GM21619 (cell line): Measurements from ENCODE around the gene BROX.
"Not testable (repeated sequence)": the region's sequence is repeated elsewhere in the genome, so short reads cannot be mapped to it uniquely, and the experiment has no call there.

Source experiments
- ATAC-seq: cut with Tn5 transposase; IDR thresholded peaks from one replicate; pipeline ENCODE4 v1.9.1; 2021; ENCODE audit not compliant: unreplicated experiment

Gene BROX

GRCh38 chr1:222730866-222731265, 18.5 kb downstream of the BROX start:
- ATAC-seq = no peak

DNA sequence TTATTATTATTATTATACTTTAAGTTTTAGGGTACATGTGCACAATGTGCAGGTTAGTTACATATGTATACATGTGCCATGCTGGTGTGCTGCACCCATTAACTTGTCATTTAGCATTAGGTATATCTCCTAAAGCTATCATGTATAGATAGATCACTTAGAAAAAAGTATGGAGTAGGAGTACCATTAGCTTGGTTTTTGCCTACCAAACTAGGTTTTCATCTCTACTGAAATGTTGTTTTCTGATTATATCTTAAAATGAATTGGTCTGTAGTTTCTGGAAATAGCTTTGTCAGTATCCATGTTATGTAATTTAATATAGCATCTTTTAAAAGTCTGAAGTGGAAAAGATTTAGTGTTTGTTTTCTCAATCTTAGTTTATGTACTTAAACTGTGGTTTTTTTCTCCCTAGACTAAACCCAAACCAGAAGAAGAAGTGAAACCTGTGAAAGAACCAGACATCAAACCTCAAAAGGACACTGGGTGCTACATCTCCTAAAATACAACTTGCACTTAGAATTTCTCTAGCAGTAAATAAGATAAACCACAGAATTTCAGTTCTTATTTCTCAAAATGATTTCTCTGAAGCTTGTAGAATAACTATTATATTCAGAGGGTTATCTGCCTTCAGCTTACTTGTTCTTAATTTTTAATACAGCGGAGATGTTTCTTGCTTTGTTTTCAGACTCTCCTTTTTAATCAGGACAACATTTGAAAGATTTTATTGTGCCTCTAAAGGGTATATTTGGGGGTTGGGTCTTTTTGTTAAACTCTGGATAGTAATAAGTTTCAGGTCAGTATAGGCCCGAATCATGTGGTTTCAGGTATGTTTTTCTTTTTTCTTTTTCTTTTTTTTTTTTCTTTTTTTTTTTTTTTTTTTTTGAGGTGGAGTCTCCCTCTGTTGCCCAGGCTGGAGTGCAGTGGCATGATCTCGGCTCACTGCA, 20.1 kb downstream of the BROX start:
- ATAC-seq = peak; percentile 99

GRCh38 chr1:222734740-222735139, 22.4 kb downstream of the BROX start:
- no peak for ATAC-seq

DNA sequence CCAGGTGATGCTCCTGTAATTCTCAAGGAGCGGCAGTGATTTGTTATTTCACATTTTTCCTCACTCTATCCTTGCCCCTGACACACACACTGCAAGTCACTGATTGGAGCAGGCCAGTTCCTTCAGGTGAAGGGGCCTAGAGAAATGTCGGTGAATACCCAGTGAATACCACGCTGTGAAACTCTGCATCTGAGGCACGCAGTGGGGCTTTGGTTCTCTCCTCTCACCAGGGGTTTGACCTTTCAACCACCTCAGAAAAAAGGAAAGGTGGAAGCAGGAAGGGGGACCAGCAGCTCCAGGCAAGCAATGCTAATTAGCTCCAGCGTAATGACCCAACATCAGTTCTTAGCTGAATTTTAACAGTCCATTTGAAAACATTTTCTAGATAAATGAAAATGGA, 24.1 kb downstream of the BROX start:
- ATAC-seq = no peak

DNA sequence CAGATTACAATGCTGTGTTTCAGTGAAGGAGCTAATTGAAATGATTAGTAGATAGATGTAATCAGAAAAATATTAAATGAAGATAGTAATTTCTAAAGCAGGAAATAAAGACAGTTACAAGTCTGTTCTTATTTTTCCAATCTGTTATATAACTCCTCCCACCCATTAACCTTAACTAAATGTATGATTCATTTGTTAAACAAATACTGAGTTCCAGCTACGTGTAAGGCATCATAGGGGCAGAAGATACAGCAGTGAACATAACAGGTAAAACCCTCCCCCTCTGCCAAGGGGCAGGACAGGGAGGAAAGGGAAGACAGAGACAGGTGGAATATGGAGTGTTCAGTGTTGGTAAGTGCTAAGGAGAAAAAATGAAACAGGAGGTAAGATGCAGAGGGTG, 24.6 kb downstream of the BROX start, which contains the start of gene FAM177B:
Gene FAM177B, plus strand, starts transcription at position 231 of the 400 bp plus-strand sequence. CDS start 9,344 bp downstream, outside the sequence.
- ATAC-seq = no peak

GRCh38 chr1:222739465-222739864, 27.1 kb downstream of the BROX start:
- ATAC-seq = no peak

DNA sequence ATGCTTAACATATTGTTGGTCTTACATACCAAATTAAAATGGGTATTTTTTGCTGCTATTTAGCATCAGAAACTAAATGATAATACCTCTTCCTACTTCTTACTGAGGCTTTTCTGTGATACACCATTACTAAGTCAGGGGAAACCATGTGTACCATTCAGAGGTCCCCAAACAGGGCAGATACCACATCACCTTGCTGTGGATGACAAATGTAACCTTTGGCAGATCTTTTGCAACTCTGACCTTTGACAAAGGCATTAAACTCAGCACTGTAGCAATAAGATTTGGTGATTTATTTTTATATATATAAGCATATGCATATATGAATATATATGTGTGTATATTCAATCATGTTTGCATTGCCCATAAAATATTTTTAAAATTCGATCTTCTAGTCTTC, 27.6 kb downstream of the BROX start:
- ATAC-seq = no peak

DNA sequence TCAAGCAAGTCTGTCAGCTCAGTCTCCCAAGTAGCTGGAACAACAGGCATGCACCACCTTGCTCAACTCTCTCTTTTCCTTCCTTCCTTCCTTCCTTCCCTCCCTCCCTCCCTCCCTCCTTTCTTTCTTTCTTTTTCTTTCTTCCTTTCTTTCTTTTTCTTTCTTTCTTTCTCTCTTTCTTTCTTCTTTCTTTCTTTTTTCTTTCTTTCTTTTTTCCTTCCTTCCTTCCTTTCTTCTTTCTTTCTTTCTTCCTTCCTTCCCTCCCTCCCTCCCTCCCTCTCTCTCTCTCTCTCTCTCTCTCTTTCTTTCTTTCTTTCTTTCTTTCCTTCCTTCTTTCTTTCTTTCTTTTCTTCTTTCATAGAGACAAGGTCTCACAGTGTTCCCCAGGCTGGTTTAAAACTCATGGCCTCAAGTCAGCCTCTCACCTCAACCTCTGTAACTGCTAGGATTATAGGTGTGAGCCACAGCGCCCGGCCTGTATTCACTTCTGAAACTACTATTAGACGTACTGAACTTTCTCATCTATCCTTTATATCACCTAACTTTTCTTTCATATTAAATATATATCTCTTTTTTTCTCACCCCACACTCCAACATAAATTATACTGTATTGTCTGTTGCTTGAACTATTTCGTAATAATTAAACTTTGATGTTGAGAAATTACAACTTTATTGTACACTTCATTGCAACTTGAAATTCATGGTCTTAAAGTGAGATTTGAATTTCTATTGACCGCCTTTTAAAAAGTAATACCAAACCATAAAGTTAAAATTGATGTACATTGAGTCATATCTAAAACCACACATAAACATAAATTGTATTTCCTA, 29.5 kb downstream of the BROX start:
- not testable (repeated sequence) for ATAC-seq

- ATAC-seq = no peak
These were observed 37.6 kb downstream of the BROX start for GRCh38 chr1:222749927-222750326.

GRCh38 chr1:222750651-222751050, 38.3 kb downstream of the BROX start:
- ATAC-seq = peak; percentile 89

DNA sequence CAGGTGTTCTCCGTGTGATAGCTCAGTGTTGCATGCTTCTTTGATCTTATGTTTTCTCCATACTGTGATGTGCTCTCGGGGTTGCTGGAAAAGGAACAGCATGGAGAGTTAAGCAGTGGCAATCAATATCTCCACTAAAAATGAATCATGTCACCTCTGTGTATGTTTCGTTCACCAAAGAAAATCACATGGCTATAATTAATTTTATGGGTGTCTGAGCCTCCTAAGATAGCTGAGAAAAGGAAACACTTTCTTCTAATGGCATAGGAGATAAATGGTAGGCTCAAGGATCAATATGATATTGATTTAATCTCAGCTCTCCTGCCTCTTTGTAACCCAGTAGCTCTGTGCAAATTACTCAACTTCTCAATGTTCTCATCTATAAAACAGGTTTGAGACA, 38.9 kb downstream of the BROX start:
- ATAC-seq = no peak

DNA sequence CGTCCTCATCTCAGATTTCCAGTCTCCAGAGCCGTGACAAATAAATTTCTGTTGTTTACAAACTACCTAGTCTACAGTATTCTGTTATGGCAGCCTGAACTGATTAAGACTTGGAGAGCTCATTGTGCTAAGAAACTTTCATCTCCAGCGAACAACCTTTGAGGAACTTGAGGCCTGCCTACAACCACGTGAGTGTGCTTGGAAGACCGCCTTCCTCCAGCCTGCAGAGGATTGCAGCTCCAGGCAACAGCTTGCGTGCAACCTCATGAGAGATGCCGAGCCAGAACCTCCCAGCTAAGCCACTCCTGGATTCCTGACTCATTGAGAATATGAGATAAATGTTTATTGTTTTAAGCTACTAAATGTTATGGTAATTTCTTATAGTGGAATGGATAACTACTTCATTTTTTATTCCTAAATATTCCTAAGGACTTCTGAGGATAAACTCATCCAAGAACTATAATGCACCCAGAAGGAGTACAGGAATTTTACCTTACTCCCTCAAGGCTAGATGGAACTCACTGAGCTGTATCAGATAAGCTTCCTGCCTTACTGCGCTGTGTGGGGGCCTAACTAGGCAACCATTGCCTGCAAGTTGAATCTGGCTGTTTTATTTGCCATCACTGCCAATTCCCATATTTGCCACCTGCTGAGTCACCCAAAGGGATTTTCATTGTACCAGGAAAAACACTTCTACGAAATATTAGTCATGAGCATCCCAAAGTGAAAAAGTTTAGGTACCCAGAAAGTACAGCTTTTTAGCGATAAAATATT, 42.2 kb downstream of the BROX start:
- ATAC-seq = no peak

DNA sequence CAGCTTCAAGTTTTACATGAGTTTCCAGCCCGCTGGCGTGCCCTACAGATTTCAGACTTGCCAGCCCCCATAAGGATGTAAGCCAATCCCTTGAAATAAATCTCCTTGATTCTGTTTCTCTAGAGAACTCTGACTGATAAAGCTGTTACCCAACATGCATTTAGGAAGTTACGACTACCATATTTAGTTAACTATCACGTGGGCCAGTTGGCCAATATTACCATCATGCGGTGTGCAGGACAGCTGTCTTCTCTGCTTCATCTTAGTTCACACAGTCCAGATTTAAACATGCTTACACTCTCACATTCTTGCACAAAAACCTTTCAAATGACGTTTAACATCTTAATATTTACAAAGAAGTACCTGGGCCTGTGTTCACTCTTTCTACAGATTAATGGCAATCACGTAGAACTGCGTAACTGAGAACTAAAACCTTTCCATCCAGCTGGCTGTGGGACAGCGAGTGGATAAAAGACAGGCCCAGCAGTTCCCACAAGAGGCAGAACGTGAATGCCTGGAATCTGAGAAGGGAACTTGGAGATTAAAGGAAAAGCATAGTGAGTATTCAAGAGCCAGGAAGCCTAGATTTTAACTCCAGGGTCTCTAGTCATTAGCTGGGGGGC, 45.4 kb downstream of the BROX start:
- ATAC-seq = no peak

- no peak for ATAC-seq
These were observed 47.2 kb downstream of the BROX start for GRCh38 chr1:222759451-222760035.

DNA sequence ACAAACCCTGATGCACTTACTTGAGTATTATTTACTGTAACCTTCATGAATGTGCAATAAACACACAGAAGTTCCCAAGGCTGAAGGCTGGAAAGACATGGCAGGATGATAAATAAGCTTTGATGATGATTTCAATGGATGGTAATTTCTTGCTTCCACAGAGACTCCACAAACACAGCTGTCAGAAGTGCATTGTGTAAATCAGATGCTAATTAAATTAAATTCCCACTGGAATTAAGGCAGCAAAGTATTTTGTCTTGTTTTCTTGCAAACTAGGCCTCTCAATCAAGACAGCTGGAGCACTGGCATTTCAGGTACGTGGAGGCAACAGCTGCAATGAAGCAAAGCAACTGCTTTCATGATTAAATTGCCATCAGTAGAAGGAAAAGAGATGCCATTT, 48.7 kb downstream of the BROX start:
- no peak for ATAC-seq

DNA sequence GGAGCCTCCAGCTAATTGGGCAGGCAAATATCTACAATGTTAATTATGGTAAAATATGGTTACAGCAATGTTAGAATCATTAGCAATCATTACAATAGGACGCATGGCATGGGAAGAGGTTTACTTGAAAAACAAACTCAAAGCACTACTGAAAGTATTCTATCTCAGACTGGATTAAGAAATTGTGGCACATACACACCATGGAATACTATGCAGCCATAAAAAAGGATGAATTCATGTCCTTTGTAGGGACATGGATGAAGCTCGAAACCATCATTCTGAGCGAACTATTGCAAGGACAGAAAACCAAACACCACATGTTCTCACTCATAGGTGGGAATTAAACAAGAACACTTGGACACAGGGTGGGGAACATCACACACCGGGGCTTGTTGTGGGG, 49.8 kb downstream of the BROX start:
- not testable (repeated sequence) for ATAC-seq

DNA sequence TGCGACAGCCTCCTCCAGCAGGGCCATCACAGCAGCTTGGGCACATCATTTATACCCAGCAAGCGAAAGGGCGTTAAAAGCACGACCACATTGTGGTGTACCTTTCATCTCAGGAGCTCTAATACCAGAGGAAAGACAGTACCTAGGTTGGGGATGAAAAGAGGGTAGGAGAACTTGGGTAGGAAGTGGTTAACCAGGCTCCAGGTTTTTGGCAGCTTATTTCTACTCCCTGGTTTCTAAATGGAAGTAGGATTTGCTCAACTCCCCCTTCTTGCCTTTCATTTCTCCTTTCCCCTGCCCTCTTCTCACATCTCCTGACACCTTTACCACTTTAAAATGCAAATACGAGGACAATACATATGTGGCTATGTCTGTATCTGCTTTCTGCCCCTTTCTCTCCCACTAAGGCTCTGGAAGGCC, 54.8 kb downstream of the BROX start:
- ATAC-seq = no peak

- no peak for ATAC-seq
These were observed 56.2 kb downstream of the BROX start for GRCh38 chr1:222768592-222768991.

DNA sequence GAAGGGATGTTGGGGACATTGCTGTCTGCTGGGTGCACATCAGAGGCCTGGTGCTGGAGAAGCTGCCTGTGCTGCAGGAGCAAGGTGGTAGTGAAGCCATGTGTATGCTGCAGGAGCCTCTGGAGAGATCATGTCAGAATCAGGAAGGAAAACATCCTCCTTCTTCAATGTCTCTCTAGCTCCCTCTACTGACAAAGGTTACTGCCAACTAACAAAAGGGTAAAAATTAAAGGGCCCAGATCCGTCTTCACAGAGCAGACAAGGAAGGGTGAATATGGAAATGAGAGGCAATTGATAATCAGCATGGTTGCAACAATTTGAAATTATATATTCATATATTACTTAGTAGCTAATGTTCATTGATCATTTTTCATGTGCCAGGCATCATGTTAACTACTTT, 56.8 kb downstream of the BROX start:
- ATAC-seq = no peak

DNA sequence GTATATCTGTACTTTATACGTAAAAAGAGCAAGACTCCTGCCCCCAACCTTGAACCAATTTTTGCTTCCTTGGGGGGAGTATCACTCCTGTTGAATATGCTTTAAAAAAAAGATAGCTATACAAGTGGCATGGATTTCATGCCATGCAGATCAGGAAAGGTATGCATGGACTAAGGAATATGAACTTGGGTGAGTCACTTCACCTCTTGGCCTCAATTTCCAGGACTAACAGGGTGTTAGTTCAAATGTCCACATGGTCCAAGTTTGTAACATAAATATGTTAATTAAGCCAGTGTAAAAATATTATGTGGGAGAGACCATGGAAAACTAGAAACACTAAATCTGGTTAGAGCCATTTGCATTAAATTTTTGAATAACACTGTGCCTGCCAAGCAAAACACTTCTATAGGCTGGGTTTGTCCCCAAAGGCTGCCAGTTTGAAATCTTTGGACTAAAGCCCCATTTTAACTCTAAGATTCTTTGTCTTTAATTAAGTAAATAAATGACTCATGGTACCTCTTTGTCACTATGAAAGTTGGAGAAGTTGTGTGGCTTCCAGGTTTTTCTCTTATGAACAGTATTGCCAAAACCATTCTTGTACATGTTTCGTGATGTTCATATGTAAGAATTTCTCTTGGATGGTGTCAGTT, 57.7 kb downstream of the BROX start:
- no peak for ATAC-seq
